A549 (cell line): ENCODE results near the gene PRKG1.

Source experiments
- BCL3 ChIP-seq: fragments of >200 bp; sonication (Bioruptor Twin); formaldehyde crosslinking; IDR thresholded peaks from 3 replicates; pipeline ENCODE4 v1.6.1; 2016
- FOSL2 ChIP-seq, 2 experiments: fragments of 450-650 bp in 1 of 2; fragments of >200 bp in 1 of 2; sonication (Bioruptor Twin) in 1 of 2; formaldehyde crosslinking; IDR thresholded peaks; 2 replicates each; pipeline versions ENCODE4 v1.5.0 to v1.6.1; 2016 to 2020; ENCODE audit warnings: mild to moderate bottlenecking in 1 of 2, moderate library complexity in 1 of 2
- MAX ChIP-seq: IDR thresholded peaks from 2 replicates; pipeline ENCODE4 v1.6.1; 2012
- MAZ ChIP-seq: fragments of 150-350 bp; IDR thresholded peaks from 2 replicates; pipeline ENCODE4 v1.6.1; 2014; ENCODE audit warnings: antibody characterized with exemption, low read depth, low read length, borderline replicate concordance
- POLR2A ChIP-seq: IDR thresholded peaks from 2 replicates; pipeline ENCODE4 v1.6.1; 2012; ENCODE audit warnings: mild to moderate bottlenecking, low read length
- RFX5 ChIP-seq: fragments of 450-650 bp; IDR thresholded peaks from 2 replicates; pipeline ENCODE4 v1.7.1; 2014; ENCODE audit warnings: antibody characterized with exemption, mild to moderate bottlenecking, moderate library complexity
- SREBF2 ChIP-seq: fragments of 450-650 bp; IDR thresholded peaks from 2 replicates; pipeline ENCODE4 v1.6.1; 2014; ENCODE audit warnings: mild to moderate bottlenecking, moderate library complexity
- TF ChIP-seq, protein P1 (sequence below): fragments of >200 bp; sonication (Bioruptor Twin); formaldehyde crosslinking; IDR thresholded peaks from 3 replicates; pipeline ENCODE4 v1.5.1; 2016
- TF ChIP-seq, protein P2 (sequence below): IDR thresholded peaks from 2 replicates; pipeline ENCODE4 v1.6.1; 2012
- TF ChIP-seq, protein P3 (sequence below): fragments of 150-350 bp; IDR thresholded peaks from 2 replicates; pipeline ENCODE4 v1.6.1; 2014; ENCODE audit warnings: low read depth, mild to moderate bottlenecking, low read length
- TF ChIP-seq, protein P4 (sequence below): fragments of 200-600 bp; sonication (generic); IDR thresholded peaks from 2 replicates; pipeline ENCODE4 v1.6.1; 2016; ENCODE audit warnings: antibody characterized with exemption, mild to moderate bottlenecking, moderate library complexity

DNA sequence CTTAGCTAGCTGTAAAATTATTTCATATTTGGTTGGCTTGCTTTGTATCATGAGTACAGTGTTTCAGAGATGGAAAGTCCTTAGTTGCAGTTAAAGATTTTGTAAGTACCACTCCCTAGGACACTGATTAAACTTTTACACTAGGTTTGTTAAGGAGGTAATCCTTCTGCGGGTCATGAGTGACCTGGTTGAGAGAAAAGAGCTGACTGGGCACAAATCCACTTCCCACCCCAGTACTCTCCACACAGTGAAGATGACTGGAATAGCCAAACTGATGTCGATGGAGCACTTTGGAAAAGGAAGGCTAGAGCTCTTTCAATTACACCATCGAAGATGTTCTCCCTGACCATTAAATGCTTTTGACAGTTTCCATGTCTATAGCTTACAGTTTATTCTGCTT lies 433.2 kb downstream of the PRKG1 start:
- no peak for TF ChIP-seq MAX
- TF ChIP-seq POLR2A = no peak
- TF ChIP-seq, protein P1, sequence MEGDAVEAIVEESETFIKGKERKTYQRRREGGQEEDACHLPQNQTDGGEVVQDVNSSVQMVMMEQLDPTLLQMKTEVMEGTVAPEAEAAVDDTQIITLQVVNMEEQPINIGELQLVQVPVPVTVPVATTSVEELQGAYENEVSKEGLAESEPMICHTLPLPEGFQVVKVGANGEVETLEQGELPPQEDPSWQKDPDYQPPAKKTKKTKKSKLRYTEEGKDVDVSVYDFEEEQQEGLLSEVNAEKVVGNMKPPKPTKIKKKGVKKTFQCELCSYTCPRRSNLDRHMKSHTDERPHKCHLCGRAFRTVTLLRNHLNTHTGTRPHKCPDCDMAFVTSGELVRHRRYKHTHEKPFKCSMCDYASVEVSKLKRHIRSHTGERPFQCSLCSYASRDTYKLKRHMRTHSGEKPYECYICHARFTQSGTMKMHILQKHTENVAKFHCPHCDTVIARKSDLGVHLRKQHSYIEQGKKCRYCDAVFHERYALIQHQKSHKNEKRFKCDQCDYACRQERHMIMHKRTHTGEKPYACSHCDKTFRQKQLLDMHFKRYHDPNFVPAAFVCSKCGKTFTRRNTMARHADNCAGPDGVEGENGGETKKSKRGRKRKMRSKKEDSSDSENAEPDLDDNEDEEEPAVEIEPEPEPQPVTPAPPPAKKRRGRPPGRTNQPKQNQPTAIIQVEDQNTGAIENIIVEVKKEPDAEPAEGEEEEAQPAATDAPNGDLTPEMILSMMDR = no peak
- TF ChIP-seq, protein P2, sequence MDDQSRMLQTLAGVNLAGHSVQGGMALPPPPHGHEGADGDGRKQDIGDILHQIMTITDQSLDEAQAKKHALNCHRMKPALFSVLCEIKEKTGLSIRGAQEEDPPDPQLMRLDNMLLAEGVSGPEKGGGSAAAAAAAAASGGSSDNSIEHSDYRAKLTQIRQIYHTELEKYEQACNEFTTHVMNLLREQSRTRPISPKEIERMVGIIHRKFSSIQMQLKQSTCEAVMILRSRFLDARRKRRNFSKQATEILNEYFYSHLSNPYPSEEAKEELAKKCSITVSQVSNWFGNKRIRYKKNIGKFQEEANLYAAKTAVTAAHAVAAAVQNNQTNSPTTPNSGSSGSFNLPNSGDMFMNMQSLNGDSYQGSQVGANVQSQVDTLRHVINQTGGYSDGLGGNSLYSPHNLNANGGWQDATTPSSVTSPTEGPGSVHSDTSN = no peak
- no peak for TF ChIP-seq RFX5
- TF ChIP-seq SREBF2 = no peak
- TF ChIP-seq, protein P3, sequence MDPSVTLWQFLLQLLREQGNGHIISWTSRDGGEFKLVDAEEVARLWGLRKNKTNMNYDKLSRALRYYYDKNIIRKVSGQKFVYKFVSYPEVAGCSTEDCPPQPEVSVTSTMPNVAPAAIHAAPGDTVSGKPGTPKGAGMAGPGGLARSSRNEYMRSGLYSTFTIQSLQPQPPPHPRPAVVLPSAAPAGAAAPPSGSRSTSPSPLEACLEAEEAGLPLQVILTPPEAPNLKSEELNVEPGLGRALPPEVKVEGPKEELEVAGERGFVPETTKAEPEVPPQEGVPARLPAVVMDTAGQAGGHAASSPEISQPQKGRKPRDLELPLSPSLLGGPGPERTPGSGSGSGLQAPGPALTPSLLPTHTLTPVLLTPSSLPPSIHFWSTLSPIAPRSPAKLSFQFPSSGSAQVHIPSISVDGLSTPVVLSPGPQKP = no peak
- TF ChIP-seq, protein P4, sequence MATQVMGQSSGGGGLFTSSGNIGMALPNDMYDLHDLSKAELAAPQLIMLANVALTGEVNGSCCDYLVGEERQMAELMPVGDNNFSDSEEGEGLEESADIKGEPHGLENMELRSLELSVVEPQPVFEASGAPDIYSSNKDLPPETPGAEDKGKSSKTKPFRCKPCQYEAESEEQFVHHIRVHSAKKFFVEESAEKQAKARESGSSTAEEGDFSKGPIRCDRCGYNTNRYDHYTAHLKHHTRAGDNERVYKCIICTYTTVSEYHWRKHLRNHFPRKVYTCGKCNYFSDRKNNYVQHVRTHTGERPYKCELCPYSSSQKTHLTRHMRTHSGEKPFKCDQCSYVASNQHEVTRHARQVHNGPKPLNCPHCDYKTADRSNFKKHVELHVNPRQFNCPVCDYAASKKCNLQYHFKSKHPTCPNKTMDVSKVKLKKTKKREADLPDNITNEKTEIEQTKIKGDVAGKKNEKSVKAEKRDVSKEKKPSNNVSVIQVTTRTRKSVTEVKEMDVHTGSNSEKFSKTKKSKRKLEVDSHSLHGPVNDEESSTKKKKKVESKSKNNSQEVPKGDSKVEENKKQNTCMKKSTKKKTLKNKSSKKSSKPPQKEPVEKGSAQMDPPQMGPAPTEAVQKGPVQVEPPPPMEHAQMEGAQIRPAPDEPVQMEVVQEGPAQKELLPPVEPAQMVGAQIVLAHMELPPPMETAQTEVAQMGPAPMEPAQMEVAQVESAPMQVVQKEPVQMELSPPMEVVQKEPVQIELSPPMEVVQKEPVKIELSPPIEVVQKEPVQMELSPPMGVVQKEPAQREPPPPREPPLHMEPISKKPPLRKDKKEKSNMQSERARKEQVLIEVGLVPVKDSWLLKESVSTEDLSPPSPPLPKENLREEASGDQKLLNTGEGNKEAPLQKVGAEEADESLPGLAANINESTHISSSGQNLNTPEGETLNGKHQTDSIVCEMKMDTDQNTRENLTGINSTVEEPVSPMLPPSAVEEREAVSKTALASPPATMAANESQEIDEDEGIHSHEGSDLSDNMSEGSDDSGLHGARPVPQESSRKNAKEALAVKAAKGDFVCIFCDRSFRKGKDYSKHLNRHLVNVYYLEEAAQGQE = no peak
- no peak for TF ChIP-seq FOSL2 (IDR thresholded peaks at IDR 0.05)
- no peak for TF ChIP-seq FOSL2 (CRISPR knock-in tag; IDR thresholded peaks at IDR 0.05)
- TF ChIP-seq MAZ = no peak
- TF ChIP-seq BCL3 = no peak
